OCI-LY1 (cell line): ENCODE results near the gene SLC12A7.

Experiments used
- H2AFZ ChIP-seq: fragments of 200-600 bp; sonication (generic), shearing (Covaris generic); 2 replicates; pipeline ENCODE4 v1.6.0; 2014; ENCODE audit warnings: antibody characterized with exemption, mild to moderate bottlenecking, low read length
- H3F3A ChIP-seq: fragments of 200-600 bp; sonication (generic), shearing (Covaris generic); 2 replicates; pipeline ENCODE4 v1.6.0; 2014; ENCODE audit warnings: mild to moderate bottlenecking, antibody characterized with exemption, low read length, moderate library complexity; ENCODE audit not compliant: insufficient read depth
- H3K27ac ChIP-seq: fragments of 200-600 bp; sonication (generic); 2 replicates; pipeline ENCODE4 v1.5.1; 2014; ENCODE audit warnings: low read length, mixed run types, mild to moderate bottlenecking, low read depth; ENCODE audit not compliant: poor library complexity, severe bottlenecking
- H3K27me3 ChIP-seq: fragments of 200-600 bp; sonication (generic); 2 replicates; pipeline ENCODE4 v1.6.0; 2014; ENCODE audit warnings: antibody characterized with exemption, mild to moderate bottlenecking, low read length, moderate library complexity; ENCODE audit not compliant: insufficient read depth
- H3K36me3 ChIP-seq: fragments of 200-600 bp; sonication (generic); 2 replicates; pipeline ENCODE4 v1.6.1; 2014; ENCODE audit warnings: mild to moderate bottlenecking, antibody characterized with exemption, low read length, moderate library complexity, mixed read lengths; ENCODE audit not compliant: insufficient read depth
- H3K4me1 ChIP-seq: fragments of 200-600 bp; sonication (generic); 2 replicates; pipeline ENCODE4 v1.5.1; 2014; ENCODE audit warnings: mild to moderate bottlenecking, low read length, moderate library complexity; ENCODE audit not compliant: insufficient read depth, severe bottlenecking
- H3K4me2 ChIP-seq: fragments of 200-600 bp; sonication (generic), shearing (Covaris generic); 2 replicates; pipeline ENCODE4 v1.6.1; 2014; ENCODE audit warnings: low read length
- H3K4me3 ChIP-seq: fragments of 200-600 bp; sonication (generic); 2 replicates; pipeline ENCODE4 v1.5.1; 2014; ENCODE audit warnings: low read length, low read depth, mild to moderate bottlenecking, mixed read lengths; ENCODE audit not compliant: poor library complexity, severe bottlenecking
- H3K79me2 ChIP-seq: fragments of 200-600 bp; shearing (Covaris generic); 2 replicates; pipeline ENCODE4 v1.6.1; 2016; ENCODE audit warnings: mixed run types, low read length, mixed read lengths; ENCODE audit not compliant: insufficient read depth
- H3K9ac ChIP-seq: fragments of 200-600 bp; sonication (generic), shearing (Covaris generic); 2 replicates; pipeline ENCODE4 v1.6.1; 2014; ENCODE audit warnings: mild to moderate bottlenecking, low read length, mixed read lengths
- H3K9me2 ChIP-seq: fragments of 200-600 bp; sonication (generic), shearing (Covaris generic); 2 replicates; pipeline ENCODE4 v1.6.1; 2014; ENCODE audit warnings: low read depth, mild to moderate bottlenecking, low read length, mixed read lengths
- H3K9me3 ChIP-seq: fragments of 200-600 bp; shearing (Covaris generic); 2 replicates; pipeline ENCODE4 v1.6.1; 2014; ENCODE audit warnings: low read length, mixed read lengths
- H4K20me1 ChIP-seq: fragments of 200-600 bp; sonication (generic), shearing (Covaris generic); 2 replicates; pipeline ENCODE4 v1.6.0; 2016; ENCODE audit warnings: mild to moderate bottlenecking, low read length; ENCODE audit not compliant: insufficient read depth
- EZH2 ChIP-seq: fragments of 200-600 bp; sonication (generic), shearing (Covaris generic); IDR thresholded peaks from 2 replicates; pipeline ENCODE4 v1.8.0; 2017; ENCODE audit warnings: borderline replicate concordance, mixed run types, mild to moderate bottlenecking, antibody characterized with exemption, low read length, moderate library complexity, mixed read lengths
- TF ChIP-seq, protein P1 (sequence below): fragments of 200-600 bp; sonication (generic), shearing (Covaris generic); IDR thresholded peaks from 2 replicates; pipeline ENCODE4 v1.5.1; 2017; ENCODE audit warnings: mild to moderate bottlenecking, antibody characterized with exemption, low read length, moderate library complexity, mixed read lengths

Gene SLC12A7

DNA sequence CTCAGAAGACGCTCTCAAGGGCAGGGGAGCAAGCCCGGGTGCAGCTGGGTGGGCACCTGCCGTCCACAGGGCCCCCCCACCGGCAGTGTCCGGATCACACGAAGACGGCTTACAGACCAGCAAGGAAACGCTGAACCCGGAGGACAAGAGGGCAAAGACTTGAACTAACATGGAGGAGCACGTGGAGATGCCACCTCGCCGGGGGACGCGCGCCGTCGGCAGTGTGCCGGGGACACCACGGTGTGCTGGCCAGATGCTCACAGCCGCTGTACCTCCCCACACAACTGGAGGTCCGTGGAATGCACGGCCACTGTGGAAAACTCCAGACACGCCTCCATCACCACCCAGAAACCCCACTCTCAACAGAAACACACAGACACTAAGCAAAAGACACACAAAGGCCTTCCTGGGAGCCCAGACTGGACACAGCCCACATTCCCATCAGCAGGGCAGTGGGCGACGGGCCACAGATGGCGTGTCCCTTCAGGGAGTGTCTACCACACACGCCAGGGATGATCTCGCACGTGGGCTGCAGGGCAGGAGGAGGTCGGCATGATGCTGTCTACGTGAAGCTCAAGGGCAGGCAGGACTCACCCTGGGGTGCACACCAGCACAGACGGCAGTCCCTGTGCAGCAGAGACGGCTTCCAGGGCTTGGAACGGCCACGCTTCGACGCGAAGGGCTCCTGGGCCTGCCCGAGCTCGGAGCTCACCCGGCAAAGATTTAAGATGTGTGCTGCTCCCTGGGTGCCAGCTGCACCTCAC, 8.6 kb upstream of the SLC12A7 start:
- H4K20me1 ChIP-seq = no peaks in the 10 kb centered on the region
- no peaks in the 10 kb centered on the region for H3K36me3 ChIP-seq
- TF ChIP-seq, protein P1, sequence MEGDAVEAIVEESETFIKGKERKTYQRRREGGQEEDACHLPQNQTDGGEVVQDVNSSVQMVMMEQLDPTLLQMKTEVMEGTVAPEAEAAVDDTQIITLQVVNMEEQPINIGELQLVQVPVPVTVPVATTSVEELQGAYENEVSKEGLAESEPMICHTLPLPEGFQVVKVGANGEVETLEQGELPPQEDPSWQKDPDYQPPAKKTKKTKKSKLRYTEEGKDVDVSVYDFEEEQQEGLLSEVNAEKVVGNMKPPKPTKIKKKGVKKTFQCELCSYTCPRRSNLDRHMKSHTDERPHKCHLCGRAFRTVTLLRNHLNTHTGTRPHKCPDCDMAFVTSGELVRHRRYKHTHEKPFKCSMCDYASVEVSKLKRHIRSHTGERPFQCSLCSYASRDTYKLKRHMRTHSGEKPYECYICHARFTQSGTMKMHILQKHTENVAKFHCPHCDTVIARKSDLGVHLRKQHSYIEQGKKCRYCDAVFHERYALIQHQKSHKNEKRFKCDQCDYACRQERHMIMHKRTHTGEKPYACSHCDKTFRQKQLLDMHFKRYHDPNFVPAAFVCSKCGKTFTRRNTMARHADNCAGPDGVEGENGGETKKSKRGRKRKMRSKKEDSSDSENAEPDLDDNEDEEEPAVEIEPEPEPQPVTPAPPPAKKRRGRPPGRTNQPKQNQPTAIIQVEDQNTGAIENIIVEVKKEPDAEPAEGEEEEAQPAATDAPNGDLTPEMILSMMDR = no peak
- no peak for TF ChIP-seq EZH2
- no peak overlapping the region for H3K4me3 ChIP-seq
- H3K9ac ChIP-seq = no peak overlapping the region
- peaks cover 7% of the 10 kb centered on the region; the same call in 1 of the 2 replicates for H3K27me3 ChIP-seq
- no peaks in the 10 kb centered on the region for H3F3A ChIP-seq
- H2AFZ ChIP-seq = no peak overlapping the region
- no peaks in the 10 kb centered on the region for H3K4me1 ChIP-seq
- H3K9me3 ChIP-seq = no peaks in the 10 kb centered on the region
- H3K79me2 ChIP-seq = no peaks in the 10 kb centered on the region
- H3K4me2 ChIP-seq = no peak overlapping the region
- H3K9me2 ChIP-seq = no peaks in the 10 kb centered on the region
- no peak overlapping the region for H3K27ac ChIP-seq

DNA sequence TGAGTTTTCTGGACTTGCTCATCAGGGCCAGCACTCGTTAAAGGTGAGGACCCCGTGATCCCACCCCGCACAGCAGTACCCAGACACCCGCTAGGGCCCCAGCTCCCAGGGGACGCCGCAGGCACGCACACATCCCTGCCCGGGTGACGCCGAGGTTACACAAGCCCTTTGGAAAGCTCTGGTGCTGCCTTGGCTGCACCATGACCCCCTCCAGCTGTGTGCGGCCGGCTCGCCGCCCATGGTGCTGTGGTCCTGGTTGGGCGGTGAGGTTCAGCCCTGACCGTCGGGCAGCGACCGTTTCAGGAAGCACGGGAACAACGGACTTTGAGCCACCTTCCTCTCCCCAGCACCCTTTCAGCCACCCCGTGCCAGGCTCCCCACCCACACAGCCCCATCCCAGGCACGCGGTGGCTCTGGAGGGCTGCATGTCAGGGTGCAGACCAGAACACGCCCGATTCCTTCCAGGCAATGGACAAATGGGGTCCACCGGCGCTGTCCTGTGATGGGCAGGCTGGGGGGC, 7.5 kb upstream of the SLC12A7 start:
- no peak overlapping the region for H3K4me2 ChIP-seq
- H3K4me1 ChIP-seq = no peaks in the 10 kb centered on the region
- no peak overlapping the region for H3K4me3 ChIP-seq
- no peaks in the 10 kb centered on the region for H3F3A ChIP-seq
- H3K79me2 ChIP-seq = no peaks in the 10 kb centered on the region
- H4K20me1 ChIP-seq = no peaks in the 10 kb centered on the region
- TF ChIP-seq, protein P1 = no peak
- TF ChIP-seq EZH2 = no peak
- H3K36me3 ChIP-seq = no peaks in the 10 kb centered on the region
- no peaks in the 10 kb centered on the region for H3K9me2 ChIP-seq
- peaks cover 7% of the 10 kb centered on the region; the same call in 1 of the 2 replicates for H3K27me3 ChIP-seq
- H3K9me3 ChIP-seq = no peaks in the 10 kb centered on the region
- H2AFZ ChIP-seq = no peak overlapping the region
- no peak overlapping the region for H3K27ac ChIP-seq
- H3K9ac ChIP-seq = no peak overlapping the region

DNA sequence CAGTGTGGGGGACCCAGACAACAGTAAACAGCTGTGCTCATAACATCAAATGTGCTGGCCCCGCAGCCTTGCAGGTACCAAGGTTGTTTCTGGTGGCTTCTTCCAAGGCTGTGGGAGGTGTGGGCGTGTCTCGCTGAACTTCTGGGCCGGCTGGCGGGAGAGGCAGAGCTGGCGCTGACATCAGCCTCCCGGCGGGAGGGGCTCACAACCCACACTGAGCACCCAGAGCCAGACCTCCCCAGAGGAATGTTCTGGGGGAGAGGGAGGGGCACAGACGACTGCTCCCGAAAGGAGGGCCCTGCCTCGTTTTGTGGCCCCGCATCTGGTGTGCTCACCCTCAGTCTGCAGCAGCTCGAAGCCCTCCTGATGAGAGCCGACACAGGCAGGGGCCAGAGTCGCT, 6.9 kb upstream of the SLC12A7 start:
- no peak for TF ChIP-seq EZH2
- TF ChIP-seq, protein P1 = no peak
- peaks cover 7% of the 10 kb centered on the region; the same call in 1 of the 2 replicates for H3K27me3 ChIP-seq
- no peaks in the 10 kb centered on the region for H3K4me1 ChIP-seq
- H3K36me3 ChIP-seq = no peaks in the 10 kb centered on the region
- H3K4me3 ChIP-seq = no peak overlapping the region
- H3K9me2 ChIP-seq = no peaks in the 10 kb centered on the region
- H2AFZ ChIP-seq = no peak overlapping the region
- no peaks in the 10 kb centered on the region for H3K9me3 ChIP-seq
- H3K27ac ChIP-seq = no peak overlapping the region
- H3K79me2 ChIP-seq = no peaks in the 10 kb centered on the region
- no peaks in the 10 kb centered on the region for H3F3A ChIP-seq
- H3K4me2 ChIP-seq = no peak overlapping the region
- H3K9ac ChIP-seq = no peak overlapping the region
- no peaks in the 10 kb centered on the region for H4K20me1 ChIP-seq
